ENCODE results near the gene SPTY2D1.

DNA sequence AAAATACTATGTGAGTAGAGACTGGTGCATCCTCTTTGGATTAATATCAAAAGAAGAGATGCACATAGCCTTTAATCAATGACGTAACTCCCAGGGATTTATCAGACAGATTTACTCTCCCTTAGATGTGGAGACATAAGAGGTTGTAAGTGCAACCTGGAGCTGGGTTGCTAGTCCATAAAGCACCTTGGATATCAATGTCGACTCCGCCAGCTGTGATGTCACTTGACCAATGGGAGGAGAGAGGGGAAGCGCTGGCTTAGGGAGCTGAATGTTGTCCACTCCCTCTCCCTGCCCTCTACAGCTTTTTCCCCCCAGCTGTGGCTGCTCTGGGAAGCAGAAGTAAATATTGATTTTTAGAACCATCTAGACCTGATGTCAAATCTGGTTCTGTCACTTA, 35.6 kb upstream of the SPTY2D1 start:
- TF ChIP-seq NFIC (IDR thresholded peaks at IDR 0.05) = no peak
- no peak for TF ChIP-seq ZBTB7A (IDR thresholded peaks at IDR 0.05; ENCODE audit: low read depth)
- no peak for TF ChIP-seq EP300 (IDR thresholded peaks at IDR 0.05; ENCODE audit: borderline replicate concordance)
- no peak for TF ChIP-seq CREB1 (IDR thresholded peaks at IDR 0.05; ENCODE audit: low read depth)
- no peak for TF ChIP-seq YY1 (IDR thresholded peaks at IDR 0.05; ENCODE audit: low read depth)
- TF ChIP-seq, protein P1, sequence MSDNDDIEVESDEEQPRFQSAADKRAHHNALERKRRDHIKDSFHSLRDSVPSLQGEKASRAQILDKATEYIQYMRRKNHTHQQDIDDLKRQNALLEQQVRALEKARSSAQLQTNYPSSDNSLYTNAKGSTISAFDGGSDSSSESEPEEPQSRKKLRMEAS (IDR thresholded peaks at IDR 0.05) = no peak
- TF ChIP-seq TEAD4 (IDR thresholded peaks at IDR 0.05) = no peak
- TF ChIP-seq, protein P2, sequence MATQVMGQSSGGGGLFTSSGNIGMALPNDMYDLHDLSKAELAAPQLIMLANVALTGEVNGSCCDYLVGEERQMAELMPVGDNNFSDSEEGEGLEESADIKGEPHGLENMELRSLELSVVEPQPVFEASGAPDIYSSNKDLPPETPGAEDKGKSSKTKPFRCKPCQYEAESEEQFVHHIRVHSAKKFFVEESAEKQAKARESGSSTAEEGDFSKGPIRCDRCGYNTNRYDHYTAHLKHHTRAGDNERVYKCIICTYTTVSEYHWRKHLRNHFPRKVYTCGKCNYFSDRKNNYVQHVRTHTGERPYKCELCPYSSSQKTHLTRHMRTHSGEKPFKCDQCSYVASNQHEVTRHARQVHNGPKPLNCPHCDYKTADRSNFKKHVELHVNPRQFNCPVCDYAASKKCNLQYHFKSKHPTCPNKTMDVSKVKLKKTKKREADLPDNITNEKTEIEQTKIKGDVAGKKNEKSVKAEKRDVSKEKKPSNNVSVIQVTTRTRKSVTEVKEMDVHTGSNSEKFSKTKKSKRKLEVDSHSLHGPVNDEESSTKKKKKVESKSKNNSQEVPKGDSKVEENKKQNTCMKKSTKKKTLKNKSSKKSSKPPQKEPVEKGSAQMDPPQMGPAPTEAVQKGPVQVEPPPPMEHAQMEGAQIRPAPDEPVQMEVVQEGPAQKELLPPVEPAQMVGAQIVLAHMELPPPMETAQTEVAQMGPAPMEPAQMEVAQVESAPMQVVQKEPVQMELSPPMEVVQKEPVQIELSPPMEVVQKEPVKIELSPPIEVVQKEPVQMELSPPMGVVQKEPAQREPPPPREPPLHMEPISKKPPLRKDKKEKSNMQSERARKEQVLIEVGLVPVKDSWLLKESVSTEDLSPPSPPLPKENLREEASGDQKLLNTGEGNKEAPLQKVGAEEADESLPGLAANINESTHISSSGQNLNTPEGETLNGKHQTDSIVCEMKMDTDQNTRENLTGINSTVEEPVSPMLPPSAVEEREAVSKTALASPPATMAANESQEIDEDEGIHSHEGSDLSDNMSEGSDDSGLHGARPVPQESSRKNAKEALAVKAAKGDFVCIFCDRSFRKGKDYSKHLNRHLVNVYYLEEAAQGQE (IDR thresholded peaks at IDR 0.05; ENCODE audit: low read depth) = no peak
- no peak for TF ChIP-seq RAD21 (IDR thresholded peaks at IDR 0.05; ENCODE audit: low read depth)
